Measurements from ENCODE around the gene IDH3B. TPM values are rescaled to one million over a fixed set of nuclear protein-coding genes. Genes with fewer than 3 reads are reported as not detected.

IDH3B gene
- total RNA-seq, 4 donors from 2014 or later = 101 to 141 (median 116) TPM

GRCh38 chr20:2655331-2656116 lies 8.5 kb downstream of the IDH3B start:
- H3K36me3 ChIP-seq = peaks cover 3 to 66% (median 53%) of the 10 kb centered on the region in 3 donors
- 91 to 94% methylated on average over 17 of the region's 17 CpGs for WGBS, 2 donors
- peaks cover 0 to 26% (median 19%) of the 10 kb centered on the region in 4 donors for H3K4me1 ChIP-seq
- TF ChIP-seq EP300 (IDR thresholded peaks at IDR 0.05) = no peak
- TF ChIP-seq POLR2A (IDR thresholded peaks at IDR 0.05) = no peak
- TF ChIP-seq, protein P1, sequence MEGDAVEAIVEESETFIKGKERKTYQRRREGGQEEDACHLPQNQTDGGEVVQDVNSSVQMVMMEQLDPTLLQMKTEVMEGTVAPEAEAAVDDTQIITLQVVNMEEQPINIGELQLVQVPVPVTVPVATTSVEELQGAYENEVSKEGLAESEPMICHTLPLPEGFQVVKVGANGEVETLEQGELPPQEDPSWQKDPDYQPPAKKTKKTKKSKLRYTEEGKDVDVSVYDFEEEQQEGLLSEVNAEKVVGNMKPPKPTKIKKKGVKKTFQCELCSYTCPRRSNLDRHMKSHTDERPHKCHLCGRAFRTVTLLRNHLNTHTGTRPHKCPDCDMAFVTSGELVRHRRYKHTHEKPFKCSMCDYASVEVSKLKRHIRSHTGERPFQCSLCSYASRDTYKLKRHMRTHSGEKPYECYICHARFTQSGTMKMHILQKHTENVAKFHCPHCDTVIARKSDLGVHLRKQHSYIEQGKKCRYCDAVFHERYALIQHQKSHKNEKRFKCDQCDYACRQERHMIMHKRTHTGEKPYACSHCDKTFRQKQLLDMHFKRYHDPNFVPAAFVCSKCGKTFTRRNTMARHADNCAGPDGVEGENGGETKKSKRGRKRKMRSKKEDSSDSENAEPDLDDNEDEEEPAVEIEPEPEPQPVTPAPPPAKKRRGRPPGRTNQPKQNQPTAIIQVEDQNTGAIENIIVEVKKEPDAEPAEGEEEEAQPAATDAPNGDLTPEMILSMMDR (IDR thresholded peaks at IDR 0.05) = no peak
- no peak for DNase-seq (ENCODE audit: low spot score in 2 of 2)
- H3K27me3 ChIP-seq = no peaks in the 10 kb centered on the region
- H3K4me3 ChIP-seq = no peak overlapping the region
- H3K9me3 ChIP-seq = no peaks in the 10 kb centered on the region
- H3K27ac ChIP-seq = no peak overlapping the region

DNA sequence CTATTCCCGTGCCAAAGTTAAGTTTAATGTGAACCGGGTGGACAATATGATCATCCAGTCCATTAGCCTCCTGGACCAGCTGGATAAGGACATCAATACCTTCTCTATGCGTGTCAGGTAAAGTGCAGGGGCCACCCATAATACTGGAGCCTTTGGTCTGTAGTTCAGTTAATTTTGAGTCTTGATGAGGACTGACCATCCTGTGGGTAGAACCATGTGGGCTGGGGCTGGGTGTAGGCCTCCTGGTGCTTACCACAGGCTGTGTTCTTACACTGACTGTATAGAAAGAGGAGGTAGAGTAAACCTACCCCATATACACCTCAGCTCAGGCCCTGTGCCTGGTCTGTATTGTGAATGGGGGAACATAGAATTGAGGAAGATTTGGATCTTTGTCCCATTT lies 9.2 kb downstream of the IDH3B start:
- TF ChIP-seq EP300 (IDR thresholded peaks at IDR 0.05) (no peak), POLR2A (IDR thresholded peaks at IDR 0.05) (no peak)
- TF ChIP-seq, protein P1 (IDR thresholded peaks at IDR 0.05) = no peak
- Histone ChIP-seq H3K27ac (no peak overlapping the region), H3K9me3 (no peaks in the 10 kb centered on the region), H3K4me3 (no peak overlapping the region), H3K36me3 (peaks cover 3 to 59% (median 46%) of the 10 kb centered on the region in 3 donors), H3K4me1 (peaks cover 0 to 26% (median 19%) of the 10 kb centered on the region in 4 donors), H3K27me3 (no peaks in the 10 kb centered on the region)
- 81 to 89% methylated on average over 3 of the region's 3 CpGs for WGBS, 2 donors
- DNase-seq (ENCODE audit: low spot score in 2 of 2) = no peak

- DNase-seq (ENCODE audit: low spot score in 2 of 2) = no peak
- TF ChIP-seq, protein P1 (IDR thresholded peaks at IDR 0.05) = no peak
- TF ChIP-seq EP300 (IDR thresholded peaks at IDR 0.05) (no peak), POLR2A (IDR thresholded peaks at IDR 0.05) (no peak)
- no peaks in the 10 kb centered on the region for H3K27me3 ChIP-seq
- peaks cover 0 to 26% (median 19%) of the 10 kb centered on the region in 4 donors for H3K4me1 ChIP-seq
- no peak overlapping the region for H3K27ac ChIP-seq
- WGBS, 2 donors = 82 to 87% methylated on average over 9 of the region's 9 CpGs
- H3K9me3 ChIP-seq = no peaks in the 10 kb centered on the region
- peak overlapping the region in 1 of 4 donors; percentile 89 for H3K4me3 ChIP-seq
- H3K36me3 ChIP-seq = peaks cover 3 to 55% (median 42%) of the 10 kb centered on the region in 3 donors
Observed at GRCh38 chr20:2654384-2654822, 9.6 kb downstream of the IDH3B start.

- Histone ChIP-seq H3K9me3 (no peaks in the 10 kb centered on the region), H3K4me3 (peak overlapping the region; percentile 69 to 95 (median 90)), H3K27me3 (no peaks in the 10 kb centered on the region), H3K4me1 (peaks cover 0 to 26% (median 19%) of the 10 kb centered on the region in 4 donors), H3K36me3 (peaks cover 3 to 49% (median 36%) of the 10 kb centered on the region in 3 donors), H3K27ac (peak overlapping the region in 3 of 4 donors; percentile 11 to 95 (median 89))
- 40 to 44% methylated on average over 24 of the region's 24 CpGs for WGBS, 2 donors
- no peak for DNase-seq (ENCODE audit: low spot score in 2 of 2)
- TF ChIP-seq POLR2A (IDR thresholded peaks at IDR 0.05) = no peak
- TF ChIP-seq, protein P1 (IDR thresholded peaks at IDR 0.05) = no peak
Observed at GRCh38 chr20:2653556-2654383, 10.2 kb downstream of the IDH3B start.
